Measurements from ENCODE around the gene ANKRD12. TPM values are rescaled to one million over a fixed set of nuclear protein-coding genes. Genes with fewer than 3 reads are reported as not detected.
A peak's percentile ranks its signal among the peaks of the same experiment; 100 is the strongest.
"Not testable (repeated sequence)": the region's sequence is repeated elsewhere in the genome, so short reads cannot be mapped to it uniquely, and the experiment has no call there.

ANKRD12 gene
- total RNA-seq, result 53.5 TPM

- Histone ChIP-seq H3K4me3 (peak within 1 kb of the TSS; percentile 75 to 80), H3K9me3 (no peaks in the 10 kb centered on the region), H3K36me3 (no peaks in the 10 kb centered on the region), H3K27me3 (no peaks in the 10 kb centered on the region), H3K4me1 (peaks cover 46% of the 10 kb centered on the region), H3K27ac (peak within 1 kb of the TSS; percentile 100)
- peak; percentile 83 to 97 for TF ChIP-seq POLR2AphosphoS5 (IDR thresholded peaks at IDR 0.05; ENCODE audit: insufficient read depth in 1 of 2, low read depth in 1 of 2)
- TF ChIP-seq CTCF (IDR thresholded peaks at IDR 0.05), result no peak
- TF ChIP-seq POLR2A (IDR thresholded peaks at IDR 0.05), result peak in 1 of 2 donors; percentile 85
- DNase-seq (ENCODE audit: extremely low spot score in 2 of 2), result peak; percentile 97 to 98
- intact Hi-C loops (cut with DNase I), result loop anchor here (1.0 kb wide), 1 partner anchor 34 kb away; the partner anchor contains the start of gene NDUFV2
Observed at GRCh38 chr18:9136315-9137155, at the start of gene ANKRD12. TSS of gene ANKRD12 (plus strand) at chr18:9136781. CDS start at chr18:9182433, 45,652 bp downstream.

DNA sequence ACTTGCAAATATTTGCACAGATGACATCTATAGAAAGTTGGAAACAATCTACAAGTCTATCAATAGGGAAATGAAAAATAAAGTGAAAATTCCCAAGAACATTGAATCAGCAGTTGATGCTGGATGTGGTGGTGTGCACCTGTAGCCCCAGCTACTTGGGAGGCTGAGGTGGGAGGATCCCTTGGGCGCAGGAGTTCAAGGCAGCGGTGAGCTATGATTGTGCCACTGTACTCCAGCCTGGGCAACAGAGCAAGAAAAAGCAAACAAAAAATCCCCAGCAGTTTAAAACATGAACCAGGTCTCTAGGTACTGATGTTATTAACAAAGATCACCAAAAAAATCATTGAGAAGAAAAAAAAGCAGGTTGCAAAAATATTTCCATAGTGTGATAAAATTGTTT is 49.4 kb upstream of the ANKRD12 start:
- H3K9me3 ChIP-seq, result no peaks in the 10 kb centered on the region
- no peak overlapping the region for H3K27ac ChIP-seq
- intact Hi-C loops (cut with DNase I), result no loop called here
- no peaks in the 10 kb centered on the region for H3K4me1 ChIP-seq
- H3K4me3 ChIP-seq, result no peak overlapping the region
- no peak for TF ChIP-seq POLR2A (IDR thresholded peaks at IDR 0.05)
- TF ChIP-seq POLR2AphosphoS5 (IDR thresholded peaks at IDR 0.05; ENCODE audit: insufficient read depth in 1 of 2, low read depth in 1 of 2), result no peak
- no peak for TF ChIP-seq CTCF (IDR thresholded peaks at IDR 0.05)
- DNase-seq (ENCODE audit: extremely low spot score in 2 of 2), result no peak
- no peaks in the 10 kb centered on the region for H3K27me3 ChIP-seq
- no peaks in the 10 kb centered on the region for H3K36me3 ChIP-seq

DNA sequence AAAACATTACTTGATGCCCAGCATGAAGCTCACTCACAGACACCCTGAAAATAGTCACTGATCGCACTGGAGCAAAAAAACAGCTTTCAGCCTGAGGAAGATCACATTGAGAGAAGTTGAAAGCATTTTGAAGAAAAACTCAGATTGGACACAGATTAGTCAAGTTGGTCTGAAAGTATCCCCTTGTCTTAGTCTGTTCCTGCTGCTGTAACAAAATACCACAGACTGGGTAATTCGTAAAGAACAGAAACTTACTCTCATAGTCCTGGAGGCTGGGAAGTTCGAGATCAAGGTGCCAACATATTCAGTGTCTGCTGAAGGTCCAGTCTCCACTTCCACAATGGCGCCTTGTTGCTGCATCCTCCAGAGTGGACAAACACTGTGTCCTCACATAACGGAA is 48.3 kb upstream of the ANKRD12 start:
- TF ChIP-seq CTCF (IDR thresholded peaks at IDR 0.05), result no peak
- no peak for TF ChIP-seq POLR2AphosphoS5 (IDR thresholded peaks at IDR 0.05; ENCODE audit: insufficient read depth in 1 of 2, low read depth in 1 of 2)
- no peak for TF ChIP-seq POLR2A (IDR thresholded peaks at IDR 0.05)
- Histone ChIP-seq H3K27ac (no peak overlapping the region), H3K9me3 (no peaks in the 10 kb centered on the region), H3K36me3 (no peaks in the 10 kb centered on the region), H3K4me3 (no peak overlapping the region), H3K27me3 (no peaks in the 10 kb centered on the region), H3K4me1 (no peaks in the 10 kb centered on the region)
- DNase-seq (ENCODE audit: extremely low spot score in 2 of 2), result no peak
- intact Hi-C loops (cut with DNase I), result no loop called here

DNA sequence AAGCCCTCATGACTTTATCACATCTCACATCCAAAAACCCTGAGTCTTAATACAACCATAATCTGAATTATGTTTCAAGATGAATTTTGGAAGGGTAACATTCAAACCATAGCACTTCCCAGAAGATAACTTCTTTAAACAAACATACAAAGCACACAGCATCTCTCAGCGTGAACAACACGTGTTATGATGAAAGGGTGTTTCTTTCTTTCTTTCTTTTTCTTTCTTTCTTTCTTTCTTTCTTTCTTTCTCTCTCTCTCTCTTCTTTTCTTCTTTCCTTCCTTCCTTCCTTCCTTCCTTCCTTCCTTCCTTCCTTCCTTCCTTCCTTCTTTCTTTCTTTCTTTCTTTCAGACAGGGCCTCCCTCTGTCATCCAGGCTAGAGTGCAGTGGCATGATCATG is 47.9 kb upstream of the ANKRD12 start:
- intact Hi-C loops (cut with DNase I); H3K9me3 ChIP-seq; DNase-seq (ENCODE audit: extremely low spot score in 2 of 2); H3K27me3 ChIP-seq; H3K4me1 ChIP-seq; H3K27ac ChIP-seq; H3K36me3 ChIP-seq; H3K4me3 ChIP-seq: not testable (repeated sequence)

- no peak overlapping the region for H3K27ac ChIP-seq
- no peak for DNase-seq (ENCODE audit: extremely low spot score in 2 of 2)
- H3K36me3 ChIP-seq, result no peaks in the 10 kb centered on the region
- TF ChIP-seq POLR2AphosphoS5 (IDR thresholded peaks at IDR 0.05; ENCODE audit: insufficient read depth in 1 of 2, low read depth in 1 of 2) (no peak), POLR2A (IDR thresholded peaks at IDR 0.05) (no peak), CTCF (IDR thresholded peaks at IDR 0.05) (no peak)
- intact Hi-C loops (cut with DNase I), result no loop called here
- no peak overlapping the region for H3K4me3 ChIP-seq
- H3K9me3 ChIP-seq, result no peaks in the 10 kb centered on the region
- no peaks in the 10 kb centered on the region for H3K27me3 ChIP-seq
- H3K4me1 ChIP-seq, result no peaks in the 10 kb centered on the region
Observed at GRCh38 chr18:9090578-9090977, 46.0 kb upstream of the ANKRD12 start.
